OCI-LY1 (cell line): ENCODE measurements around the gene TAS2R30.

Experiments used
- CTCF ChIP-seq: fragments of 200-600 bp; sonication (generic), shearing (Covaris generic); IDR thresholded peaks from 2 replicates; pipeline ENCODE4 v1.5.1; 2017; ENCODE audit warnings: mild to moderate bottlenecking, antibody characterized with exemption, low read length, moderate library complexity, mixed read lengths
- EZH2 ChIP-seq: fragments of 200-600 bp; sonication (generic), shearing (Covaris generic); IDR thresholded peaks from 2 replicates; pipeline ENCODE4 v1.8.0; 2017; ENCODE audit warnings: borderline replicate concordance, mixed run types, mild to moderate bottlenecking, antibody characterized with exemption, low read length, moderate library complexity, mixed read lengths

DNA sequence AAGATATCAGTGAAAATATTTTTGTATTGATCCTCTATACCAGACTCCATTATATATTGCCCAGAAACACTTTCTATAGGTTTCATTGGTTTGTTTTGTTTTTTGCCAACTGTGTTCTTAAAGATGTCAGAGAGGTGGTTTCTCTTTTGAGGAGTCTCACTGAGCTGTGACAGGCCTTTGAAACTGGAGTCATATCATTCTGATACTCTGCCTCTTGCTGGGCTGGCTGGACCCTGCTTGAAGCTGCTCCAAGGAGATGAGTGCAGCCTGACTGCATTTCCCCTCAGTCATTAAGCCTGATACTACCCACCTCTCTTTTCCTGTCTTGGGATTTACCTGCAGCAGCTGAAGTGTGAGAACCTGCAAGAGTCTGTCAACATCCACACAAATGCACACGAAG is 16.4 kb upstream of the TAS2R30 start:
- TF ChIP-seq EZH2: no peak
- no peak for TF ChIP-seq CTCF
